ENCODE data around the gene TMPRSS12.
"Not testable (repeated sequence)": the region's sequence is repeated elsewhere in the genome, so short reads cannot be mapped to it uniquely, and the experiment has no call there.

The TMPRSS12 gene

DNA sequence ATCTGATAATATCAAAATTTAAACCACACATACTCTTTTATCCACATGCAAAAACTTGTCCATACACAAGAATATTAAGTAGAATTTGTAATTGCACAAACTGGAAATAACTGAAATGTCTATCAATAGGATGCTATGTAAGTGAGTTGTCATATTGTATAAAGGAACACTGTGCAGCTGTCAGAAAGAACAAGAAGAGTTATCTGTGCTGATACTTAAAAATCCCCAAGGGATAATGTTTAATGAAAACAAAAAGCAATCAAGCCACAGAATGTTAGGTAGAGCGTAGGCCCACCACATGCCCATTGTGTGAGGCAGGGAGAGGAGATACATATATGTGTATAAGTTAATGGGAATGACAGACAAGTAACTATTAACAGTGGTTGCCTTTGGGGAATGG lies 83.7 kb downstream of the TMPRSS12 start:
- DNase-seq (ENCODE audit: low read depth), result no peak

DNA sequence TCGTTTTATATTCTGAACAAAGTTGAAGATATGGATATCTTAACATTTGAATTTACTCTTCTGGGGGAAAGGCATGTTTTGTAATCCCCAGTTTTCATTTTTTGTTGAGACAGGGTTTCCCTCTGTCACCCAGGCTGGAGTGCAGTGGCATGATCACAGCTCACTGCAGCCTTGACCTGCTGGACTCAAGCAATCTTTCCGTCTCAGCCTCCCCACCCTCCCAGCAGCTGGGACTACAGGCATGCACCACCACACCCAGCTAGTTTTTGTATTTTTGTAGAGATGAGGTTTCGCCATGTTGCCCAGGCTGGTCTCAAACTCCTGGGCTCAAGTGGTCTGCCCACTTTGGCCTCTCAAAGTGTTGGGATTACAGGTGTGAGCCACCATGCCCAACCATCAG lies 84.2 kb downstream of the TMPRSS12 start:
- DNase-seq (ENCODE audit: low read depth), result not testable (repeated sequence)

DNA sequence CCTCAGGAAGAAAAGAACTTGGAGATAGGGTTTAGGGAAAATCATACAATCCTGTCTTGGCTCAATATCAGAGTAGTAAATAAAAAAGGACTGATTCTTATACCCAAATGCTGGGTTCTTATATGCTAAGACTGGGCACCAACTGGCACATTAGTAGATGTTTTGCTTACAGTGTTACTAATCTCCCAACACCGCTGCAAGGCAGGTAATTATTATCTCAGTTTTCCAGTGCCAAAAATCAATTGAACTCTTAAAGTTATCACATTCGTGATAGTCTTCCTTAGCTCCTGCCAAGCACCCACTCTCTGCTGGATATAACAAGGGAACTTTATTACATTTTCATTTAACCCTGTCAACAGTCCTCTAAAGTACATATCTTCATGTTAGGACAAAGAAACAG lies 84.6 kb downstream of the TMPRSS12 start:
- DNase-seq (ENCODE audit: low read depth), result no peak

DNA sequence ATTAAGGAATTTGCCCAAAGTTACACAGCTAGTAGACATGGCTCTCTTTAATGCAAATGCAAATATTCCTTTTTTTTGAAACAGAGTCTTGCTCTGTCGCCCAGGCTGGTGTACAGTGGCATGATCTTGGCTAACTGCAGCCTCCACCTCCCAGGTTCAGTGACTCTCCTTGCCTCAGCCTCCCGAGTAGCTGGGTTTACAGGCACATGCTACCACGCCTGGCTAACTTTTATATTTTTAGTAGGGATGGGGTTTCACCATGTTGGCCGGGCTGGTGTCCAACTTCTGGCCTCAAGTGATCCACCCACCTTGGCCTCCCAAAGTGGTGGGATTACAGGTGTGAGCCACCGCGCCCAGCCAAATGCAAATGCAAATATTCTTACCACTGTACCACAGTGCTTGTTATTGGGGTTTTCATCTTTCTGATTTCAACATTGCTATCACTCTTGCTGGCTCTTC lies 85.1 kb downstream of the TMPRSS12 start:
- DNase-seq (ENCODE audit: low read depth), result no peak

GRCh38 chr12:50928392-50928791 lies 85.7 kb downstream of the TMPRSS12 start:
- DNase-seq (ENCODE audit: low read depth), result no peak

- no peak for DNase-seq (ENCODE audit: low read depth)
These were observed 87.1 kb downstream of the TMPRSS12 start for GRCh38 chr12:50929831-50930230.

DNA sequence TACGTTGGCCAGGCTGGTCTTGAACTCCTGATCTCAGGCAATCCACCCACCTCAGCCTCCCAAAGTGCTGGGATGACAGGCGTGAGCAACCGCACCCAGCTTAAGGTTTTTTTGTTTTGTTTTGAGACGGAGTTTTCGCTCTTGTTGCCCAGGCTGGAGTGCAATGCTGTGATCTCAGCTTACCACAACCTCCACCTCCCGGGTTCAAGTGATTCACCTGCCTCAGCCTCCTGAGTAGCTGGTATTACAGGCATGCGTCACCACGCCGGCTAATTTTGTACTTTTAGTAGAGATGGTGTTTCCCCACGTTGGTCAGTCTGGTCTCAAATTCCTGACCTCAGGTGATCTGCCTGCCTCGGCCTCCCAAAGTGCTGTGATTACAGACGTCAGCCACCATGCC lies 87.8 kb downstream of the TMPRSS12 start:
- not testable (repeated sequence) for DNase-seq (ENCODE audit: low read depth)

DNA sequence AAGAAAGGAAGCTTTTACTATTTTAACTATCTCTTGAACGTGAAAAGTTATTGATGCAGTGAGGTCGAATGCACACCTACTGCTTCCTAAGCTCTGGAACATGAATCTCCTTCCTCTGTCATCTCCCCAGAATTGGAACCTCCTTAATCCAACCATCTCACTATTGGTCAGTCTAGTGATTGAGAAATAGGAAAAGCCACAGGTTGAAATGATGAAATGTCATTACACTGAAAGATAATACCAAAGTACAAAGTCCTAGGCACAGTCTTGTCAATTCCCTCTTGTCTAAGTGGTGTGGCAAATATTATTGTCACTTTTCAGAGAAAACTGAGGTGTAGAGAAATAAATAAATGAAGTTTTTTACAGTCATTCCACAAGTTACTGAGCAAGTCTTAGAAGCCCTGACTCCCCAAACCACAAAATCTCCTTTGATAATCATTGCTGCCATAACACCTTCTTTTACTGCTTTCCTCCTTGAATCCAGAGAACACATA lies 90.1 kb downstream of the TMPRSS12 start:
- DNase-seq (ENCODE audit: low read depth), result no peak

DNA sequence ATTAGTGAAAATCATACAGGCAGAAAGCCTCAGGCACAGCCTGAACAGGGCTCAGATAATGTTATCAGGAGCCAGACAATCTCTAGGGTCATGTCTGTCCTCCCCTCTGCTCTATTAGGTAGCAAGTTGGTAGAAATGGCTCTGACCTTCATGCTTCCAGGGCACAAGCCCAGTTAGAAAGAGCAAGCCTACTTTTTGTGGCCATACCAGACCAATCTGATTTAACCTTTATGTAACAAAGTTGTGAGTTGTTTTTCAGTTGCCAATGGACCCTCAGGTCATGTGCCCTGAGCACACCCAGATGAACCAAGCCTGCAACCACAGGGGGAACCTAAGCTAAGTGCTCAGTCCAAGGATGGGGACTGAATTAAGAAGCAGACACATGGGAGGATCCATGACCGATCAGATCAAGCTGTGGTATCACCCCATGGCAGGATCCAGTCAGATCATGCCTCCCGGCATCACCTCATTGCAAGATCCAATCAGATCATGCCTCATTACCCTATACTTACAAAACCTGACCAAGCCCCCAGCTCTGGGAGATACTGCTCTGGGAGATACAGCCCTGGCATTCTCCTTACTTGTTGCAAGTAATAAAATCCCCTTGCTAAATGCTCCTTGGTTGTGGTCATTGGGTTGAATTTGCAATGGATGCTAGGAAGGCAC lies 90.9 kb downstream of the TMPRSS12 start:
- no peak for DNase-seq (ENCODE audit: low read depth)

DNA sequence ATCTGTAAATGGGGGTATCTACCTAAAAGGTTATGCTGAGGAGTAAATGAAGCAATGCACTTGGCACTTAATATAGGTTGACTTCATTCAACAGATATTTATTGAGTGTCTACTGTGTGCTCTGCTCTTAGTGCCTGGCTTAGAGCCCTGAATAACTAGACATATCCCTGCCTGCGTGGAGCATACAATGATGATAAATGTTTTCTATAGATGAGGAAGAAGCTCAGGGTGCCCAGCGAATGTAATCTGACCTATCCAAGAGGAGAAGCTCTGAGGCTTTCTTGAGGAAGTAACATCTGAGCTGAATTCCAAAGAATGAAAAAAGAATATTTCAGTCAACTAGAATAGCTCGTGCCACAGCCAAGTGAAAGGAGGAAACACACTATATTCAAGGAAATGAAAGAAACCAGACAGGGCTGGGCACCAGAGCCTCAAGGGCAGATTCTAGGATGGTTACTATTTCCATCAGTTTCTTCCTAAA lies 91.7 kb downstream of the TMPRSS12 start:
- peak; percentile 9 for DNase-seq (ENCODE audit: low read depth)

GRCh38 chr12:50934981-50935807 lies 92.5 kb downstream of the TMPRSS12 start:
- peak; percentile 64 for DNase-seq (ENCODE audit: low read depth)

DNA sequence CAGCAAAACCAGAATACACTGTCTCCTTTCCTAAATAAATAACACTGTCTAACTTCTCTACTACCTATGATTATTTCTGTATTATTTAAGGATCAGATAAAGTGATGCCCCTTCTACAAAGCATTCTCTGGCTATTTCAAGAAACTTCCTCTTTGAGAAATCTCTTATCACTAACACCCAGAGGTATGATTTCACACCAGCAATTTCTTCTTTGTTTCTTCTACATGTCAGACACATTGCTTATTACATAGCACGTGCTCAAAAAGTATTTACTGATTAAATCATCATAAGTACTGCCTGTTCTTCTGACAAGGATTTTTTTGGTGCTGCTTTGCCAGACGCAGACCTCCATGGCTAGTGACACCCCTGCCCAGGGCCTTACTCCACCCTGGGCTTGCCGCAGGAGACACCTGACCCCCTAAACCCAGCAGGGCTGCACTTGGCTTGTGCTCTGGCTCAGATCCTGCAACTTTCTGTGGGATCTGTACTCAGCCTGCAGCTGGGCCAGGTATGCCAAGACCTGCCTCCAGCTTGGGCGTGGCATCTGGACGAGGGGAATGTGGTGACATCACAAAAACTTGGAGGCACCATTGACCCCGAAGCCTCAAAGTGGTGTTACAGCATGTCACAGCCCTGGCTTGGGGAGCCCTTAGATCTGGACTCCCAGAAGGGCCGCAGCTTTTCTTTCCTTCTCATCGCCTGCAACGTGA lies 94.2 kb downstream of the TMPRSS12 start:
- DNase-seq (ENCODE audit: low read depth), result no peak

Measured in EH (cell line).